GM21576 (cell line): ENCODE results near the gene NKX3-2.
"Not testable (repeated sequence)": the region's sequence is repeated elsewhere in the genome, so short reads cannot be mapped to it uniquely, and the experiment has no call there.

Source experiments
- ATAC-seq: cut with Tn5 transposase; IDR thresholded peaks from one replicate; pipeline ENCODE4 v1.9.1; 2021; ENCODE audit warnings: mild to moderate bottlenecking, moderate library complexity; ENCODE audit not compliant: unreplicated experiment

The NKX3-2 gene

DNA sequence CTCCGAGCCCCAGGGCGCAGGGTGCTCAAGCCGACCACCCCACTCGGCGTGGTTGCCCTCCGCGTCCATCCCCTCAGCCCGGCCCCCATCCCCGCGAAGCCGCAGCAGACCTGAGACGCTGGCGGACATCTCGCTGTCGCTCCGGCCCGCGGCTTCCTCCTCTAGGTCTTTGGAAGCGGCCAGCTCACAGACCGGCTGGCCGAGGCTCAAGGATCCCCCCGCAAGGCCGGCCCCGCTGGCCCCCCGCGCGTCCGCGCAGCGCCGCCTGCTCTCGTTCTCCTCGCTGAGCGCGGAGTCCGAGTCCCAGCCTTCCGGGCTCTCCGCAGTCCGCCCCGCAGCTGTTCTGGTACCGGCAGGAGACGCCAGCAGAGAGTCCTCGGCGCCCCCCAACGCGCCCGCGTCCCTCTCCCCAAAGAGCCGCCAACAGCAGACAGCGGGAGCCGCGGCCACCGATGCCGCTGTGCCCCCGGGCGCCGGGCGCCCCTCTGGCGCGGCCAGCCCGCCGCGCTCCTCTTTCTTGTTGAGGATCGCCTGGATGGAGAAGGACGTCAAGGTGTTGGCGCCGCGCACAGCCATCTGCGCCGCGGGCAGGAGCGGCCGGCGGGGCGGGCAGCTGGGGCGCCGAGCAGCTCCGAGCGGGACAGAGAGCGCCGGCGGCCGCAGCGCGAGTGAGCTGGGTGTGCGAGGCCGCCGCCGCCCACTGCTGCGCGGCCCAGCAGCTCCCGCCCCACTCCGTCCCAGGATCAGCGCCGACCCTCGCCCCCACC, at the start of gene NKX3-2:
Gene NKX3-2 (minus strand): TSS at position 670 of the 767 bp plus-strand sequence. CDS start 94 bp downstream, at position 576.
- no peak for ATAC-seq

DNA sequence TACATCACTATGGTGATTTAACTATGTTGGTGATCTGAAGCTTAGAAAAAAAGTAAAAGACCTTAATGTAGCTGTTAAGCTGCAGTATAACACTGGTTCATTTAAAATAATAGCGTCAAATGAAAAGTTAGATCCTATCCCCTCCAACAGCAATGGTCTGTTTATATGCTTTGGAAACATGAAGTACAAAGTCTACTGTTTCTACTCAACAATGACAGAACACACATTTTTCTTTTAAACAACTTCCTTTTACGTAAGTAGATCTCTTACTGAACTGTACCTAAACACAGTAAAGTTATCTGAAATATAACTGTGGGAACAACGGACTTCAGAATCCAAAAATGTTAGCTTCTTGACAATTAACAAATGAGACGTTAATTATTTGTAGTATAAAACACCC, 47.9 kb upstream of the NKX3-2 start:
- ATAC-seq: no peak

DNA sequence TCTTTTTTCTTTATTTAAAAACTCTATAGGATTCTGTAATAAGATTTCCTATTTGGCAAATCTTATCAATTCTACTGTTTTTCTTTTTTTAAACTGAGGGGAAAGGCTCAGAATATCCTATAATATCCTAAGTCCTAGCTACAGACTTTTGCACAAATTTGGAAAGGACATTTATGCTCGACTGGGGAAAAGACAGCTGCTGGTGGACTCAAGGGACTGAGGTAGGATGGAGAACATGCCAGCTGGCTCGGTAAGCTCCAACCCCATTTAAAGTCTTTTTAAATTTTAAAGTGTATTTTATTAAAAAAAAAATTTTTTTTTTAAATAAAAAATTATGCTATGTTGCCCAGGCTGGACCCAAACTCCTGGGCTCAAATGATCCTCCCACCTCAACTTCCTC, 46.5 kb upstream of the NKX3-2 start:
- no peak for ATAC-seq

GRCh38 chr4:13588954-13589353, 44.6 kb upstream of the NKX3-2 start:
- ATAC-seq: no peak

GRCh38 chr4:13584481-13584880, 40.2 kb upstream of the NKX3-2 start:
- no peak for ATAC-seq

GRCh38 chr4:13580036-13580435, 35.7 kb upstream of the NKX3-2 start:
- ATAC-seq: no peak

GRCh38 chr4:13577660-13578059, 33.4 kb upstream of the NKX3-2 start:
- no peak for ATAC-seq

- no peak for ATAC-seq
Observed at GRCh38 chr4:13570916-13571315, 26.6 kb upstream of the NKX3-2 start.

DNA sequence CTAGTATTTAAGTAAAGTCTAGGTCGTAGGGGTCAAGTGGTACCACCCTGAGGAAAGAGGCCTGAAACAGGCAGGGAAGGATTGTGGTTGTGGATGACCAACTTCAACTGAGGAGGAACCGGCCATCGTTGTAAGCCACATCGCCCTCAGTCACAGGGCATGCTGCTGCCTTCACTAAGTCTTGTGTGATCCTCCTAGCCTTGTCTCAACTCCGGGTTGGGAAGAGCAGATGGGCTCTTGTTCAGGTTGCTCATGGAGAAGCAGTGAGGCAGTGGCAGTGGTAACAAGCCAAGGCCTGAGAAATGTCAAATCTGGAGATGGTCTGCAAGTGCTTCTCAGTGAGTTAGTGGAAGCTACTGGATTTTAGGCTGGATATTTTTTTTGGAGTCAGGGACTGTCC, 22.8 kb upstream of the NKX3-2 start:
- no peak for ATAC-seq

GRCh38 chr4:13562876-13563275, 18.6 kb upstream of the NKX3-2 start:
- ATAC-seq: no peak

DNA sequence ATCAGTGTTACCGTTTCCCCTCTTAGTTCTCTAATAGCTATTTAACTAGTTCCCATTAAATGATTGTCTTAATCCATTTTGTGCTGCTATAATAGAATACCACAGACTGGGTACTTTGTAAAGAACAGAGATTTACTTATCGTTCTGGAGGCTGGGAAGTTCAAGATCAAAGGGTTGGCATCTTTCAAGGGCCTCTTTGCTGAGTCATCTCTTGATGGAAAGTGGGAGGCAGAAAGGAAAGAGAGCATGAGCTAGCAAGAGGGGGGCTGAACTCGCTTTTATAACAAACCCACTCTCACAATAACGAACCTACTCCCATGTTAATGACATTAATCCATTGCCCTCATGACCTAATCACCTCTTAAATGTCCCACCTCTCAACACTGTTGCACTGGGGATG, 17.4 kb upstream of the NKX3-2 start:
- no peak for ATAC-seq

DNA sequence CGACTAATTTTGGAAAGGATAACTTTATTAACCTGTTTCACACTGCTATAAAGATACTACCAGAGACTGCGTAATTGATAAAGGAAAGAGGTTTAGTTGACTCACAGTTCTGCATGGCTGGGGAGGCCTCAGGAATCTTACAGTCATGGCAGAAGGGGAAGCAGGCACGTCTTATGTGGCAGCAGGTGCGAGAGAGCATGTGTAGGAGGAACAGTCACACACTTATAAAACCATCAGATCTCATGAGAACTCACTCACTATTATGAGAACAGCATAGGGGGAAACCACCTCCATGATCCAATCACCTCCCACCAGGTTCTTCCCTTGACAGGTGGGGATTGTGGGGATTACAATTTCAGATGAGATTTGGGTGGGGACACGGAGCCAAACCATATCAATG, 15.8 kb upstream of the NKX3-2 start:
- not testable (repeated sequence) for ATAC-seq

GRCh38 chr4:13559413-13559812, 15.1 kb upstream of the NKX3-2 start:
- no peak for ATAC-seq

DNA sequence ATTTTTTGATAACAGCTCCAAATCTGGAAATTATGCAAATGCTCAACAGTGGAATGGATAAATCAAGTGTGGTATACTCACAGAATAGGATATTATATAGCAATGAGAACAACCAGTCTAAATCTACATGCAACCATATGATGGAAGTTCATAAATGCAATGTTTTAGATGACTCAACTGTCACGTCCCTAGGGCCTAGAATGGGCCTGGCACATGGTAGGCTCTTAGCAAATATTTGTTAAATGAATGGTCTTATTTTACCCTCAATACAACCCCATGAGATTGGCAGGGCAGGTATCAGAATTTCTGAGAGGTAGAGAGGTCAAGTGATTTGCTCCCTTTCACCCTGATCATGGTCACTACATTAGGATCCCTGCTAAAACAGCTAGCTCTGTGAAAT, 14.6 kb upstream of the NKX3-2 start:
- no peak for ATAC-seq

GRCh38 chr4:13555325-13555724, 11.0 kb upstream of the NKX3-2 start:
- ATAC-seq: no peak

- no peak for ATAC-seq
Observed at GRCh38 chr4:13553081-13553480, 8.8 kb upstream of the NKX3-2 start.

GRCh38 chr4:13548984-13549546, 4.8 kb upstream of the NKX3-2 start:
- peak; percentile 79 for ATAC-seq

DNA sequence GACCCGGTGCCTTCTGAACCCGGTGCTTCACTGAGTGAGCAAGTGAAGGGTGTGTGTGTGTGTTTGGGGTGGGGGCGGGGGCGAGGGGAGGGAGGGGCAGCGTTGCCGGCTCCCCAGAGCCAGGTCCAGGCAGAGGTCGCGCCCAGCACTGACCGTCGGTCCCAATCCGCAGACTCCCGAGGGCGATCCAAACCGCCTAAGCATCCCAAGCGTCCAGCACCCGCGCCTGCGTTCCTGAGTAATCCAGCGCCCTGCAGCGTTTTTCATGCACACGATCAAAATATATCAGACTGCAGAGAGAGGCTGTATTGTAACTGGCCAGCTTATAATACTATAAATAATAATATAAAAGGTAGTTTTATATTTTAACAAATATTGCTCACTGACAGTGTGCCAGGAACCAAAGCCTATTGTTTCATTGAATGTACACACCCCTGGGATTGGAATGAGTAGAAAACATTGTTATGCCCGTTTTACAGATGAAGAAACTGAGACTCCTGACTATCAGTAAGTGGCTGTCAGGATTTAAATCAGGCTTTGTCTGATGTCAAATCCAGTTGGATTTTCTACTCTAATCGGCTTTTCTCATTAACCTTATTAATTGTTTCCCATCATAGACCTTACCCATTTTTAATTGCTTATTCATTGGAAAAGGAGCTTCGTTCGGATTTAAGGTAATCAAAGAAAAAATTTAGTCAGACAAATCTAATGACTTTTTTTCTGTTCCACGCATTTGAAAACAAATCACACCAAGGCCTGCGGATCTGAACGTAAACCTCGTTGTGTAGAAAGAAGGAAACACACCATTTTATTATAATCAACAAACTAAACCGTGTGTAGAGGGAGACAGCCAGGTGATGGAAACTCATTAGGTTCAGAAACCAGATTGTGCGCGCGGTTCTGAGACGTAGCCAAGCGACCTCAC, 4.0 kb upstream of the NKX3-2 start:
- ATAC-seq: no peak

DNA sequence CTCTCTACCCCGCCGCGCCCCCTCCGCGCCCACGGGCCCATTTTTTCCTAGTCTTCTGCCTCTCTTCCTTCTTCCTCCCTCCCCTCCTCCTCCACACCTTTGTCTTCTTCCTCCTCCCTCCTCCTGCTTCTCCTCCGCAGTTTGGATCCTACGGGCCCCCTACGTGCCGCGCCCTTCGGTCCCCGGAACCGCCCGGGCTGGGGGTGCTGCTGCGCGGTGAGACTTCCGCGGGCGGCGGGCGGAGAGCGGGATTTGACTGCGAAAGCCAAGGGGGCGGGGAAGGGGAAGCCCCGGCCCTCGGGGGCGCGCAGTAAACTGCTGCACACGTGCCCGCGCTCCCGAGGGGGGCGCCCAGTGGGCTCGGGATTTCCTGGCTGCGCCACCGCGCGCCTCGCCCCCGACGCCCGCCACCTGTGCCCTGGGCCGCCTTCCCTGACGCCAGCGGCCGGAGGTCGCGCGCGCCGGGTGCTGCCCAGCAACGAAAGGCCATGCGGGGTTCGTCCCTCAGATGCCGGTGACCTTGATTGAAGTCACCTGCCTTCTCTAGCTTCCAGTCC, 3.3 kb upstream of the NKX3-2 start:
- no peak for ATAC-seq

DNA sequence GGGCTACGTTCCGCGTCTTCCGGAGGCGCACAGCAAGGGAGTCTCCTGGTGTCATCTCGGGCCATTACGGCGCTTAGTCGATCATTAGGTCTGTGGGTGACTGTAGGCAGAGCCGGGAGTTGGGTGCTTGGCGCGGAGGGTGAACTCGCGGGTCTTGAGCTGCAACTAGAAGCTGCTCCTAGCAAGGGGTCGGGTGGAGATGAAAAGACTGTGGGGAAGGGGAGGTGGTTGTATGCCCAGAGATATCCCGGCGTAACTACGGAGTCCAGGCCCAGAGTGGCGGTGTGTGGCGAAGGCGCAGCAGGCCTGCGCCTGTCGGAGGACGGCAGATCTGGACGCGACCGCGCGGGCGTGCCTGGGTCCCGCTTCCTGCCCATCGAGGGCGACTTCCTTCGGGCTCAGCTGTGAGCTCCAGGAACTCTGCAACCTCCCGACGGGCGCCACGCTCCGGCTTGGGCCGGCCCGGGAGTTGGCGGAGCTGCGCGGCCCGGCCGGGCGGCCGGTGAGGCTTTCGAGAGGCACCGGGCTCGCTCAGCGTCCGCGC, 2.7 kb upstream of the NKX3-2 start:
- no peak for ATAC-seq
